ENCODE data around the gene CCL5. TPM values are rescaled to one million over a fixed set of nuclear protein-coding genes. Genes with fewer than 3 reads are reported as not detected.

Gene CCL5
- total RNA-seq, 1 experiment from 2014 or later, result not detected

DNA sequence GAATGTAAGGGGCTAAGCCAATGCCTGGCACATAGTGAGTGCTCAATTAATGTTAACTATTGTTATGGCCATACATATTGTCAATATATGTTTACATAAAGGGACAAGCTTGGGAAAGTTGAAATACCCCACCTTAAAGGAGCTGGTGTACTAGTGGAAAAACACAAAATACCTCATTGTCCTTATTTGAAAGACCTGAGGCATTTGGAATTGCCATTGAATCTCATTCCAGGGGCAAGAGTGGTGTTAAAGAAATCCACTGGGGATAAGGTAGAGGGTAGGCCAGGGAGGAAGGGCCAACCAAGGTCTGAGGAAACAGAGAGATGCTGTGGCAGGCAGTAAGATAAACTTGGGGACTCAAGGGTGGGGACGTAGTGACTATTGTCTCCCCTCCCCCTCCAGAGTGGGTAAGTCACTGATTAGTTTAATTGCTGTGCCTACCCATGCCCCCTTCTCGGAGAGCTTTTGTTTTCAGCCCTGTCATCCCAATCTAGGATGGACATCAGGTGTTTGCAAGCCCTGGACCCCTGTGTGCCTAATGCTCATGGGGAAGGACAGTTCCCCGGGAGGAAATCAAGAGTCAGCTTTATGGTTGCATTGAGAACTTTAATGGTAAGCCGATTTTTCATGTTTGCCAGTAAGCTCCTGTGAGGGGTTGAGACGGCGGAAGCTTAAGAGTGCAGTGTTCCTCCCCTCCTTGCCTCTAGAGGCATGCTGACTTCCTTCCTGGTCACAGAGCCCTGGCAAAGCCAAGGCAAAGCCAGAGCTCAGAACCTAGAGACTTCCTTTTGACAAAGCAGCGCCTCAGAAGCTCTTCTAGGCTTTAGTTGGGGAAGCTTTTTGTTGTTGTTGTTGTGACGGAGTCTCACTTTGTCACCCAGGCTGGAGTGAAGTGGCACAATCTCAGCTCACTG, 9.0 kb downstream of the CCL5 start:
- no peak for DNase-seq (ENCODE audit: low read depth)

- no peak for DNase-seq (ENCODE audit: low read depth)
Observed at GRCh38 chr17:35868737-35869136, 11.4 kb downstream of the CCL5 start, which contains the start of gene HEATR9. Gene HEATR9 (minus strand): TSS chr17:35868891. CDS start chr17:35868742, 149 bp downstream.

DNA sequence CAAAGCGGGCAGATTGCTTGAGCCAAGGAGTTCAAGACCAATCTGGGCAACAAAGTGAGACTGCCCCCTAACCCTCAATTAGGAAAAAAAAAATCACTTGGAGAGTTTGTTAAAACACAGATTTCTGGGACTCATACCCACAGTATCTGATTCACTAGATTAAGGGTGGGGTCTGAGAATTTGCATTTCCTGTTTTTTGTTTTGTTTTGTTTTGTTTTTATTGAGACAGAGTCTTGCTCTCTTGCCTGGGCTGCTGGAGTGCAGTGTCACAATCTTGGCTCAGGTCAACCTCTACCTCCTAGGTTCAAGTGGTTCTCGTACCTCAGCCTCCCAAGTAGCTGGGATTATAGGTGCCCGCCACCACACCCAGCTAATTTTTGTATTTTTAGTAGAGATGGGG, 12.6 kb downstream of the CCL5 start:
- DNase-seq (ENCODE audit: low read depth), result no peak

DNA sequence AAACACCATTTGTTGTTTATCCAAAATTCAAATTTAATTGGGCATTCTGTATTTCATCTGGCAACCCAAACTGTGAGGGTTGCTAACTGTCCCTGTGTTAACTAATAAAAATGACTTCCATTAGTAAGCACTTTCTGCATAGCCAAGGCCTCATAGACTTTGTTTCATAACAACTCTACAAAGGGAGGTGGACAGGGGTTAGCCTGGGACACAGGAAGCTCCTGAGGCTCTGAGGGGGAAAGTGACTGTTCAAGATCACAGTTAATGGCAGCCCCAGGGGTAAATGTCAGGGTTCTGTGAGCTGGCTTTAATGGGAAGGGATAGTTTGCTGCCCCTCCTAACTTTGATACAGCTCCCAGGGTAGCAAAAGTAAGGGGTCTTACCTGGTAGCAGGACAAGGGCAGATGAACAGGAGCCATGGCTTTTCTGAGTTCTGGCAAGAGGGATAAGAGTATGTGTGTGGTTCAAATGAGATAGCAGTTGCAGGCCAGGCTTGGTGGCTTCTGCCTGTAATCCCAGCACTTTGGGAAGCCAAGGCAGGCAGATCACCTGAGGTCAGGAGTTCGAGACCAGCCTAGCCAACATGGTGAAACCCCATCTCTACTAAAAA, 13.7 kb downstream of the CCL5 start:
- peak; percentile 36 for DNase-seq (ENCODE audit: low read depth)

- DNase-seq (ENCODE audit: low read depth), result peak; percentile 63
Observed at GRCh38 chr17:35865412-35866340, 14.5 kb downstream of the CCL5 start.

DNA sequence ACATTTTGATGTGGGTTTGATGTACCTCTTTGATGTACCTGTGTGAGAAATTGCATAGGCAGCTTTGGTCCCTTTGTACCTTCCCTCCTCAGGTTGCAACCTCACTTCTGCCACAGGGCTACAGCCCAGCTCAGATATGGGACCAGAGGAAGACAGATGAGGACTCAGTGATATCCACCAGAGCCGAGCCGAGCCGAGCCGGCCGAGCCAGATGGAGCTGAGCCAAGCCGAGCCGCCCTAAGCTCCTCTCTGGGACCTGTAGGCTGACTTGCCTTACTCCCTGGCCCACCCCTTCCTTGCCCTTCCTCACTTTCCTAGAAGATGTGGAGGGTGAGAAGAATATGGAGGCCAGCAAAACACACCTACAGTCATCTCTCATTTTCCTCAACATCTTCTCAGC, 15.3 kb downstream of the CCL5 start:
- DNase-seq (ENCODE audit: low read depth), result no peak

GRCh38 chr17:35856603-35857002, 23.6 kb downstream of the CCL5 start:
- no peak for DNase-seq (ENCODE audit: low read depth)

- no peak for DNase-seq (ENCODE audit: low read depth)
Observed at GRCh38 chr17:35855965-35856364, 24.2 kb downstream of the CCL5 start.

- DNase-seq (ENCODE audit: low read depth), result peak; percentile 53
Observed at GRCh38 chr17:35849469-35850348, 30.5 kb downstream of the CCL5 start.

- no peak for DNase-seq (ENCODE audit: low read depth)
Observed at GRCh38 chr17:35847633-35848373, 32.4 kb downstream of the CCL5 start.

- DNase-seq (ENCODE audit: low read depth), result no peak
Observed at GRCh38 chr17:35847006-35847405, 33.2 kb downstream of the CCL5 start.

GRCh38 chr17:35846055-35846809, 33.9 kb downstream of the CCL5 start:
- no peak for DNase-seq (ENCODE audit: low read depth)

DNA sequence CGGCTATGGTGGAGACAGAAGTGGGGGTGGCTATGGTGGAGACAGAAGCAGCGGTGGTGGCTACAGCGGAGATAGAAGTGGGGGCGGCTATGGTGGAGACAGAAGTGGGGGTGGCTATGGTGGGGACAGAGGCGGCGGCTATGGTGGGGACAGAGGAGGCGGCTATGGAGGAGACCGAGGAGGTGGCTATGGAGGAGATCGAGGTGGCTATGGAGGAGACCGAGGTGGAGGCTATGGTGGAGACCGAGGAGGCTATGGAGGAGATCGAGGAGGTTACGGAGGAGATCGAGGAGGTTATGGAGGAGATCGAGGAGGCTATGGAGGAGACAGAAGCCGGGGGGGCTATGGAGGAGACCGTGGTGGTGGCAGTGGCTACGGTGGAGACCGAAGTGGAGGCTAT, 35.6 kb downstream of the CCL5 start:
- no peak for DNase-seq (ENCODE audit: low read depth)

GRCh38 chr17:35843698-35844097, 36.5 kb downstream of the CCL5 start:
- DNase-seq (ENCODE audit: low read depth), result no peak

- no peak for DNase-seq (ENCODE audit: low read depth)
Observed at GRCh38 chr17:35842239-35842638, 37.9 kb downstream of the CCL5 start.

DNA sequence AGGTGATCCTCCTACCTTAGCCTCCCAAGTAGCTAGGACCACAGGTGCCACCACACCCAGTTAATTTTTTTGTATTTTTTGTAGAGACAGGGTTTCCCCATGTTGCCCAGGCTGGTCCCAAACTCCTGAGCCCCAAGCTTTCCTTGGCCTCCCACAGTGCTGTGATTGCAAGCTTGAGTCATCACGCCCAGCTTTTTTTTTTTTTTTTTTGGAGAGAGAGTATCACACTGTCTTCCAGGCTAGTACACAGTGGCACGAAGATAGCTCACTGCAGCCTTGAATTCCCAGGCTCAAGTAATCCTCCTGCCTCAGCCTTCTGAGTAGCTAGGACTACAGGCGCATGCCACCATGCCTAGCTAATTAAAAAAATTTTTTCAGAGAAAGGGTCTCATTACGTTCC, 38.7 kb downstream of the CCL5 start:
- peak; percentile 34 for DNase-seq (ENCODE audit: low read depth)

DNA sequence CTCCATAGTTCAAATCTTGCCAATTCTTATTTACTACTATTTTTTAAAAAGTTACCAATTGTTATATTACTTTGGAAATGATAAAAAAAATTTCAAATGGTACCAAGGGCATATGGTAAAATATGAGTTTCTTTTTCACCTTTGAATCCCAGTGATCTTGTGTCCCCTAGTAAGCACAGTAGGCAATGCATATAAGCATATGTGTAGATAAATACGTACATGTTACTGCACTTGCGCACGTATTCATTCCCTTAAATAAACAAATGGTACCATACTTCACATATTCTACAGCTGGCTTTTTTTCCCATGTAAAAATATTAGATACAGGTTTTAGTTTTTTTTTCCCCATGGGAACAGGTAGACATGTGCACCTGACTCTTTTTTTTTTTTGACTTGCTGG, 39.1 kb downstream of the CCL5 start:
- no peak for DNase-seq (ENCODE audit: low read depth)

- DNase-seq (ENCODE audit: low read depth), result no peak
Observed at GRCh38 chr17:35825206-35825605, 55.0 kb downstream of the CCL5 start.
